GM19463 (cell line): ENCODE data around the gene CNDP2.
A peak's percentile ranks its signal among the peaks of the same experiment; 100 is the strongest.

Experiments
- ATAC-seq: cut with Tn5 transposase; IDR thresholded peaks from one replicate; pipeline ENCODE4 v1.9.1; 2021; ENCODE audit warnings: mild to moderate bottlenecking, moderate library complexity; ENCODE audit not compliant: unreplicated experiment

The CNDP2 gene

DNA sequence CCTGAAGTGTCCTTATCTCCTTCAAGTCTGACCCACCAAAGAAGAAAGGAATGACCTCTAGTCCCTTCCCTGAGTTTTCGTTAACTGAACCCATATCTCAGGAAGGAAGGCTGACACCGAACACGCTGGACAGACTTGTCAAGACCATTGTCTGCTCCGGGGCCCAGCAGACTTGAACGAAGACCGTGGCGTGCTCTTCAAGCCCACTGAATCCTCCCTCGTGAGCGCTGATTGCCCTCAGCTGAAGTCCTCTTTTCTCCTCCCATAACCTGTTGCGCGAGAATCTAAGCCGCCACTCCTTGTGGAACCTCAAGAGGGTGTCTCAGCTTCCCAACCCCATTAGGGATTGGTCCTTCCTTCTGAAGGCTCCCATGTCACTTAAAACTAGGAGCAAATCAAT lies 37.5 kb downstream of the CNDP2 start:
- no peak for ATAC-seq

DNA sequence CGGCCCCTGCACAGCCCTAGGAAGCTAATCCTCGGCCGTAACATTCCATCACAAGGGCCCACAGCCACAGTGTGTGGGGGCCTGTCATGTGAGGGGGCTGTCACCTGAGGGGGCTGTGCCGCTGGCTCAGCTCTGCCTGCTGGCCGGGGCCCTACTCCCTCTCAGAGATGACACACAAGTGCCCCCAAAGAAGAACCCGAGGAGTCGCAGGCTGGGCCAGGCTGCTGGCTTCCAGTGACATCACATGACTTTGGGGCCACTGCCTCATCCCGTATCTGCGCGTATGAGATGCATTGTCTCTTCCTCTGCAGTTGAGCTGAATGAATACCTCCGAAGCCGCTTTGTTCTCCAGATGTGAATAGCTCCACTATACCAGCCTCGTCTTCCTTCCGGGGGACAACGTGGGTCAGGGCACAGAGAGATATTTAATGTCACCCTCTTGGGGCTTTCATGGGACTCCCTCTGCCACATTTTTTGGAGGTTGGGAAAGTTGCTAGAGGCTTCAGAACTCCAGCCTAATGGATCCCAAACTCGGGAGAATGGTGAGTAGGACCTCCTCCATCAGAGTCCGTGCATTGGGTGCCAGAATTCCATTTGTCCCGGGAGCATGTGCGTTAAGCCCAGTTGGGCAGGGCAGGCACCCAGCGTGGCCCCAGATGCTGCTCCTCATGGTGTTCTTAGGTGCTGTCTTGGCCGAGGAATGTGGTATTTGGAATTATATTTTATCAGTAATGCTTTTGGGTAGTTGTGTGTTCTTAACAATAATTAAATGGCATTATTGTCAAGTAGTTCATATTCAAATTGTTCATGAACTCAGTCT lies 38.2 kb downstream of the CNDP2 start, which contains the start of gene CNDP1:
TSS of gene CNDP1 (plus strand) at position 351 of the 820 bp plus-strand sequence. CDS start at position 519, 168 bp downstream.
- ATAC-seq, result no peak

DNA sequence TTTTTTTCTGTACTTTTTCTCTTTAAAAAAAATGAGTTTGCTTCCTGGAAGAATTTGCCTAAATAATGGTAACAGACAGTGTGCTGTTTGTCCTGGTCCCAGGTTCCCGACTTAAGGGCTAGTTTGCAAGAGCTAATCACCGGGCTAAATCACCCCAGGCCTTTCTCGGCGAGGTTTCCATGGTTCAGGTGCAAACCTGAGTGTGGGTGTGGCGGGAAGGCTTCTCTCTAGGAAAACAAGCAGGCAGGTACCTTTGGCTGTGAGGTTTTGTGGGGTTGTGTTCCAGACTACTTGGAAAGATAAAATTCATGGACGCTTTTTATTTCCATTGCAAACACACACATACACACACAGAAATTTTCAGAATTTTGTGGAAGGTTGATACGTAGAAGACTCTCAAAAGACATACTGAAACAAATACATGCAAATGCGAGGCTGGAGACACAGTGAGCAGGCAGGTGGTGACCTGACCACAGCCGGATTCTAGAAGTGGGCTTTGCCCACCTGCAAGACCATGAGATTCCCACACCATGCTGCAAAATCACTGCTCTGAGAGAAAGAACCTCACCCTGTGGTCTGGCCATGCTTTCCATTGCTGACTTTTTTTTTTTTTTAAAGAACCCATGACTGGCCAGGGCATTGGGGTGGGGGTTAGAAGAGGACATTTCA lies 39.0 kb downstream of the CNDP2 start:
- ATAC-seq, result peak; percentile 77

DNA sequence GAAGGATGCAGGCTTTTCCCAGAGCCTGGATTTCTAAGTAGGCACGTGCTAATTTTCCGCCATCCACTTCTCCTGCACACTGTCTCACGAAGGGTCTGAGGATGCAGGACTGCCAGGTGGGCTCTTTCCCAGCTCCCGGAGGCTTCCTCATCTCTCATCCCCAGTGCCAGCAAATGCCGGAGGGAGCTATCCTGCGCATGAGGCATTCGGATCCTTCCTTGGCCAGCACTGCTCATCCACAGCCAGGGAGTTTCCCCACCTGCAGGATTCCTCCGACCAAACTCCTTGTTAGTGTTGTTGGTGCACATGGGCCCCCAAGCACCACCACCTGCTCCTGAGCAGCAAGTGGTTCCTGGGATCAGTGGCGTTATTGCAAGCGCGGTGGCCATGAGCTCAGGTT lies 43.1 kb downstream of the CNDP2 start:
- no peak for ATAC-seq

DNA sequence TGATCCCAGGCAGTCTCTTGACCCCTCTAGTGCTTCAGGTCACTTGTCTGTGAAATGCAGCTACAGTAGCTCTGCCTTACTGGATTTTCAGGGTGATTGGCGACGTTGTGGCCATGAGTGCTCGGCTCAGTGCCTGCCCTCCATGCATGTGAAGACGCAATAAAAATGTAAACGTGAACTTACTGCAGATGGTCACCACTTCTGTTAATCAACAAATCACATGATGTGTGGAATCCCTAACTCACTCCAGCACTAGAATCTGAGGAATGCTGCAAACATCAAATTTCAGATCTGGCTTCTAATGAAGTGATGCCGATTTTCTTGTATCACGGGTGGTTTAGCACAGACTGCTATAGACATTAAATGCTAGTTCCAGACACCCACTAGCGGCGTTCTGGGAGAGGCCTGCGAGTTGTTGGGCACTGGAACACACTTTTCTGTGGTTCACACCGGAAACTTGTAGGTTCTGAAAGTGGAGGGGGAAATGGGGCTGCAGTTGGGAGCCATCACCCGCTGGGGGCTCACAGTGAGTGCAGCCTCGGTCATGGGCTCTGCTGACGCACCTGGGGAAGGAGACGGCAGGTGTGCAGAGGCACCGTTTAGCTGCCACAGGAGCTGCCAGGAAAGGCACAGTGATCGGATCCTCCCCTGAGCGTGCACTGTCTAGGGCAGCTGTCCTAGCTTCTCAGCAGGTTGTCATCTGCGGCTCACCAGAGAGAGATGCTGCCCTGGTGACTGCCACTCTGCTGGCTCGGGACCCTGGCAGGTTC lies 44.7 kb downstream of the CNDP2 start:
- ATAC-seq, result no peak

DNA sequence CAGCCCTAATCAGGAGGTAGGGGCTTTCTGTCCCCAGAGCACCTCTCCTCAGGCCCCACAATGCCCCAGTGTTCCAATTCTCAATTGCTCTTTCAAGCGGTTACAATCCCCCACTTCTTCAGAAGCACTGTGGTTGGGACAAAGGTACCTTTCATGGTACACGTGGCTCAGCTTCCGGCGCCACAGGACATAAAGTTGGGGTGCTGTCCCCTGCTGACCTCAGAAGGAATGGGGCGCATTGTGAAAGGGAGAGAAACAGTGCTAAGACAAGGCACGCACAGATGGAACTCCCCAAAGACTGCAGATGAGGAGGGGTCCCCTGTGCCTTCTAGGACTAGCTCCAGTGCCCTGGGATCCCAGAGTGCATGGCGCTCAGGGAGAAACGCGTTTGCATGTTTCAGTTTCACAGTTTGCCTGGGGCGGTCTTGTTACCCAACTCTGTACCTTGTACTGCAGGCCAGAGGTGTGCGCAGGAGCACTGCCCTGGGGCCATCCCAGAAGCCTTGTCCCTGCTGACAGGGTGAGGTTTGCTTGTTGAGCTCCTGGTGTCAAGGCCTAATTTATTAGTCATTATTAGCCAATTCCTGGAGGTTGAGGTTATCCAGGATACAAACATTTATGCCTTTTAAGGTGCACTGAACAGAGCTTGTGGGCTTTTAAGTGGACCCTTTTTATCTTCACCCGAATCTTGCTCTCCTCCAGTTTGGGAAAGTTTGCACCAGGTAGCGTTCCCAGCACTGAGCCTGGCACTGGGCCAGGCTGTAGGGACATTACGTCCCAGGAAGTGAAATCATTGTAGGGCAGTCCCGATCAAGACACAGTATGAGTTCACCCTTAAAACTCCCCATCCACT lies 45.8 kb downstream of the CNDP2 start:
- ATAC-seq, result no peak

DNA sequence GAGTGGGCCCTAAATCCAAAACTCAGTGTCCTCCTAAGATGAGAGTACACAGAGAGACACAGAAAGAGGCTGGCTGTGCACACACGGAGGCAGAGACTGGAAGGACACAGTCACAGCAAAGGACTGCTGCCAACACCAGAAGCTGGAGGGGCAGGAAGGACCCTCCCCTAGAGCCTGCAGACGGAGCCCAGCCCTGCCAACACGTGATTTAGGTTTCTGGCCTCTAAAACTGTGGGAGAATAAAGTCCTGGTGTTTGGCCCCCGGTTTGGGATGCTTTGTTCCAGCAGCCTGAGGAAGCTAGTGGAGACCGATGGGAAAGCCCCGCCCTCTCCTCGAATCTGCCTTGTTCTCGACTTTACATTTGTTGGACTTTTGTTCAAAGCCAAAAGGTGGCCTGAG lies 48.7 kb downstream of the CNDP2 start:
- ATAC-seq, result no peak

DNA sequence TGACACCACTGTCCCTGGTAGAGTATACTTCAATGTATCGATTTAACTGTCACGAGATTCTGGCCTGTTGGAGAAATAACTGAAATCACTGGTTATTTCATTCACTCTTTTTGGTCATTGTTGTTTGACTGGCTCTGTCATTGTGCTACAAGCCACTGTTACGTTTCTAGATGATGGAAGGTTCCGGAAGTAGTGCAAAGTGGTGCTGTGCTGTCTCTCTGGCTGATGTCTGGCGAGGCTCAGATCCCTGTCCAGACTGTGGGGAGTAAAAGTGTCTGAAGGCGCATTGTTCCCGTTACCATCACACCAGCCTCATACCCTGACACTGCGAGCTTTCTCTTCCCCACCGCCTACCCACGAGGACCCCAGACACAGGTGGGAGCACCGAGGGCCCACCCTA lies 49.8 kb downstream of the CNDP2 start:
- no peak for ATAC-seq

DNA sequence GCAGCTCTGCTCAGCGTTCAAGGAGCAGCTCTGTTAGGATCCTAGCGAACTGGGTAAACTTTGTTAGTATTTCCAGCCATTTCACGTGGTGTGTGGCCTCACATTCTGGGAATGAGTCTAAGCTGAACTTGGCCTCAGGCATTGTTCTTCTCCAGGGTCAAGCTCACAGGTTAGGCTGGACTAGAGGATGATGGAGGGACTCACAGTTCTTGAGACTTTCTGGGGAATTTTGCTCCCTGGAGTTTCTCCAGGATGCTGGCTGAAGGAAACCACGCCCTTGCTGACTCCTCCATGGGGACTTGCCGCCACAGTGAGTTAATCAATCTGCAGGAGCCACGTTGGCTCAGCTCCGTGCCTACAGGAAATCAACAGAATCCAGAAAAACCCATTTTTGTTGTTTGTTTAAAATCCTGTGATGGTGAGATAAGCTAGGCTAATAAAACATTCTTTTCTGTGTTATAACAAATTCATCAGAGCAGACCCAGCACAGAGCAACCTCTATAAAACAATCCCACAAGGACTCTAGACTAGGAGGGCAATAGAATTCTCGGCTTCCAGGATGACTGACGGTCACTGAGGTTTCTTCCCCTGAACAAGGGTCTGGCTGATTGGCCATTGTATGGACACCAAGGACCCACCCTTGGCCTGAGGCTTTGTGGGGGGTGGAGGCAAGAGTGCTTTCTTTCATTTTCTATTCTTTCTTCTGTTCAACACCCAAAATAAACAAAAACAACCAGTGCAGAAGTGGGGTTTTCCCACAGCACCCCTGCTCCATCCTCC lies 50.8 kb downstream of the CNDP2 start:
- no peak for ATAC-seq

DNA sequence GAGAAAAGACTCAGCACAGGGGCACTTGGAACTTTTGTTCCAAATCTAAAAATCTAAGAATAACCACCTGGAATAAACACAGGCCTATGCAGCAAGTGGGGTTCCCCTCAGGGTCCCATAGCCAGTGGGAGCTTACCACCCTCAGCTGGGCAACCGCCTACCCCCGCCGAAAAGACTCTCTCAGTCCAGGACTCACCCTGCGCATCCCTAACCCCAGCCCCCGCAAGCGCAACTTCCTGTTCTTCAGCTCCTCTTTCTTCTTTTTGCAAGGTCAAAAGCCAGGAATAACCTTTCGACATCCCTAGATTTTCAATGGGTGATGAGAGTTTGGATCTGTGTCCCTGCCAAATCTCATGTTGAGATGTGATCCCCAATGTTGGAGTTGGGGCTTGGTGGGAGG lies 51.7 kb downstream of the CNDP2 start:
- no peak for ATAC-seq

DNA sequence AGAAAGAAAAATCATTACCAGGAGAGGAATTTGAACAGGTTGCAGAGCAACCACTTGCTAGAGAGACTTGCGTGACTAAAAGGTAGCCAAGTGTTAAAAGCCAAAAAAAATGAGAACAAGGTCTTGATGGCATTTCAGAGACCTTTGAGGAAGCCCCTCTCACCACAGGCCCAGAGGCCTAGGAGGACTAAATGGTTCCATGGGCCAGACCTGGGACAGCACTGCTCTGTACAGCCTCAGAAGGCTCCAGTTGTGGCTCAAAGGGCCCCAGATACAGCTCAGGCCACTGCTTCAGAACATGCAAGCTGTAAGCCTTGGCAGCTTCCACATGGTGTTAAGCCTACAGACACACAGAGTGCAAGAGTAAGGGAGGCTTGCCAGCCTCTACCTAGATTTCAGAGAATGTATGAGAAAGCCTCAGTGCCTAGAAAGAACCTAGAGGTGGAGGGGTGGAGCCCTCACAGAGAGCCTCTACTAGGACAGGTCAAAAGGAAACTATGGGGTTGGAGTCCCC lies 53.5 kb downstream of the CNDP2 start:
- ATAC-seq, result no peak

DNA sequence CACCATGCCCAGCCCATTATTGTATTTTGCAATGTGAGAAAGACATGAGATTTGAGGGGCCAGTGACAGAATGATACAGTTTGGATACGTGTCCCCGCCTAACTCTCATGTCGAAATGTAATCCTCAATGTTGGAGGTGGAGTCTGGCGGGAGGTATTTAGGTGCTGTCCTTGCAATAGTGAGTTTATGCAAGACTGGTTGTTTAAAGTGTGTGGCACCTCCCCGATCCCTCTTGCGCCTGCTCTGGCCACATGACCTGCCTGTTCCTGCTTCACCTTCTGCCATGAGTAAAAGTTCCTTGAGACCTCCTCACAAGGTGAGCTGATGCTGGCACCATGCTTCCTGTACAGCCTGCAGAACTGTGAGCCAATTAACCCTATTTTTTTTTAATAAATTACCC lies 54.7 kb downstream of the CNDP2 start:
- no peak for ATAC-seq

DNA sequence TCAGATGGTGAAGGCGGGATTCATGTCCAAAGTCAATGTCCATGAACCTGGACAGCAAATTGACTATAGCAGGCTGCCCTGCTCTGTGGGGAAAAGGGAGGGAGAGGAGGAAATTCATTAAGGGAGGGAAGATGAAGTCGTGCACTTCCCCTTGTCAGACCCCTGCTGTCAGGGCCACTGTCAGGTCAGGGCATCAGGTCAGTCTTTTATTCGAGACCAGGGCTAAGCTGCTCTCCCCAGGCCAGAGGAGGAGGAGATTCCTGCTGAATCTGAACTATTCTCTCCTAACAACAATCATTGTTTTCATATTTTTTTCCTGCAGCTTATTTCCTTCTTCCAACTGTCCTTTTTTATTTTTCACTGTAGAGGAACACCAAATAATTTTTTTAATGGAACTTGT lies 55.3 kb downstream of the CNDP2 start:
- no peak for ATAC-seq

DNA sequence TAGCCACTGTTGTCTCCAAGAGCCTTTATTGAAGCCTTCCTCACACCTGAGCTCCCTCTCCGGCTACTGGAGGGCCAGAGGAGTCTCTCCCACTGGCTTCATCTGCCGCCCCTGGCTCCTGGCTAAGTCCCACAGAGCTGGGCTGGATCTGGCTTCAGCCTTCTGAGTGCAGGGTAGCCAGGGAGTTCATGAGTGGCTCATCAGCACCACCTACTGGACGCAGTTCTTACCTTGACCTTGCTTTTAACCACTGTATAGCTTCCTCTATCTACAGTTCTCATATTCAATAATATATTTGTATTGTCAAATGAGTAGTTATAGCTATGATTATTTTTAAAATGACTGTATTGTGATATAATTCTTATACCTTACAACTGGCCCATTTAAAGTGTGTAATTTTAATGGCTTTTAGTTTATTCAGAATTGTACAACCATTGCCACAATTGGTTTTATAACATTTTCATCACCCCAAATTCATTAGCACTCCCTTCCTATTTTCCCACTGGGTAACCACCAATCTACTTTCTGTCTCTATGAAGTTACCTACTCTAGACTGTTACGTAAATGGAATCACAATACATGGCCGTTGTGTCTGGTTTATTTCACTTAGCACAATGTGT lies 55.9 kb downstream of the CNDP2 start:
- ATAC-seq, result peak; percentile 97

DNA sequence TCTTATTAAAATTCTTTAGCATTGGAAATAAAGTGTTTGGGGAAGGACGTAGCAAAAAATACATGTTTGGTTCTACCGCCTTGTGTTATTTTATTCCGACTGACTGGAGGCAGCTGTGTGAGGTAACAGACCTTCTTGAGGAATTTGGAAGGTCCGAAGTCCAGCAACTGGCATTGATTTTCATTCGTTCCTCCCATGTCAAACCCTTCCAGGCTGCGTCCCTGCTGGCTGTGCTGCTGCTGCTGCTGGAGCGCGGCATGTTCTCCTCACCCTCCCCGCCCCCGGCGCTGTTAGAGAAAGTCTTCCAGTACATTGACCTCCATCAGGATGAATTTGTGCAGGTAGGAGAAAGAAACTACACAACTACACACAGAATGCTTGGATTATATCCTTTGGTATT lies 60.0 kb downstream of the CNDP2 start:
- no peak for ATAC-seq

DNA sequence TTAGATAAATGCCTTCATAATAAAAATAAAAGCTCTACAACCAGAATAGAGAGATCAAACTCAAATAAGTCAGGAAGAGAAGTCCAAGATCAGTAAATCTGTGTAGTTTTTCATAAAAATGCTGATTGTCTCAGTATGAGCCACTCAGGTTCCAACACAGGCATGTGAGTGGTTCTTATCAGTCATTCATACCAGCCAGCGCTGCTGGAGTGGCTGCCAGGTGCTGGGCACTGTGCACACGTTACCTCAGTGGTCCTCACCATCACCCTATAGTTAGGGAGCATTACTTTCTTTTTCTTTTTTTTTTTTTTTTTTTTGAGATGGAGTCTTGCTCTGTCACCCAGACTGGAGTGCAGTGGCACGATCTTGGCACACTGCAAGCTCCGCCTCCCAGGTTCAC lies 61.9 kb downstream of the CNDP2 start:
- ATAC-seq, result no peak

DNA sequence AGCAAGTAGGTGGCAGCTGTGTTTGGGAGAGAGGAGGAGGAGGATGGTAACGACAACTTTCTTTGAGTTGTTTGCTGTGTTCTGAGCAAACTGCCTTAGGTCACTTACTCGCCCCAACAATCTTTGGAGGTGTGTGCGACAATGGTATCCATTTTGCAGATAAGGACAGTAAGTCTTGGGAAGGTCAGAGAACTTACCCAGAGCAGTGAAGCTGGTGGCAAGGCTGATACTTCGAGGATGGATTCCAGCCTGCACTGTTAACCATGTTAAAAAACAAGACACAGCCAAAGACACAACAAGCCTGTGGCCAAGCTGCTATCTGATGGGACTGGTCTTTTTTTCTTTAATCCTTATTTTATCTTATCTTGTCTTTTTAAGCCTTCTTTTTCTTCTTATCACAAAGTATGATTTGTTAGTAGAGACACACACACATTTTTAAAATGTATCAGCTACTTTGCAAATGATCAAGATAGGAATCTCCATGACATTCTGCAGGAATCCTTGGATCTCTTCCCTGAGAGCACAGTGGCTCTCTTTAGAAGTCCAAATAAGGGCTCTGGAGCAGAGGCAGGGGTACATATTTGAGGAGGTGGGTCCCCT lies 66.1 kb downstream of the CNDP2 start:
- no peak for ATAC-seq

DNA sequence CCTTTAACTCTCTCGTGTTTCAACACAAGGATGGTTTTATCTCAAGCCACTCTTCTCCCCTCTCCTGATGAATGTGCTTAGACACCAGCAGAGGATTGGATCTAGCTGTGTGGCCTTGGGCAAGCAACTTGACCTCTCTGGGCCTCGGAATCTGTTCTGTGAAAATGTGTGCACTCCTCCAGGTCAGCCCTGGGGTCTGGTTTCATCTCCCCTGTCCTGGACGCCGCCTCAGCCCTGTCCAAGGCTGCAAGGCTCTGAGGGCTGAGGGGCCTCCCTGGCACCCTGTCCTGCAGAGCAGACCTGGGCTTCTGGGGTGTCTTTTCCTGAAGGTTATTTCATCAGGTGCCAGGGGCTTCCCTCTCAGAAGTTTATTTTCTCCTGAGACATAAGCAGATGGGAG lies 66.6 kb downstream of the CNDP2 start:
- no peak for ATAC-seq

DNA sequence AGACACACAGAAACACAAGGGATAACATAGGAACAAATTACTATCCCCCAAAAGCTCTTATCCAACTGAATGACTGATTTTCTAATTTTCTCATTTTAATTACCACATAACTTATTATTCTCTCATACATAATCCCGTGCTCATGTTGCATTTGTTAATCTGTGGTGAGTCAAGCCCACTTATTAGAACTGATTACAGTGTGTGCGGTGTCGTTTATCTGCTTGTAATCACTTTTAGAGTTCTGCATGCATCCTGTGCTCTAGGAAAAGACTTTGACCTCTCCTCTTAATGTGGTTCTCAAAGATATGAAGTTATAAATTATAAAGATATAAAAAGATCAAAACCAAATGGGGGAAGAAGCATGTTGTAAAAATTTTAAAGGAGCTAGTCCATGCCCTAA lies 67.8 kb downstream of the CNDP2 start:
- no peak for ATAC-seq
